ENCODE data around the gene PRR18. TPM values are rescaled to one million over a fixed set of nuclear protein-coding genes. Genes with fewer than 3 reads are reported as not detected.

Gene PRR18
- total and polyA plus RNA-seq, 4 donors: 0.29 to 2.8 (median 1.1) TPM

DNA sequence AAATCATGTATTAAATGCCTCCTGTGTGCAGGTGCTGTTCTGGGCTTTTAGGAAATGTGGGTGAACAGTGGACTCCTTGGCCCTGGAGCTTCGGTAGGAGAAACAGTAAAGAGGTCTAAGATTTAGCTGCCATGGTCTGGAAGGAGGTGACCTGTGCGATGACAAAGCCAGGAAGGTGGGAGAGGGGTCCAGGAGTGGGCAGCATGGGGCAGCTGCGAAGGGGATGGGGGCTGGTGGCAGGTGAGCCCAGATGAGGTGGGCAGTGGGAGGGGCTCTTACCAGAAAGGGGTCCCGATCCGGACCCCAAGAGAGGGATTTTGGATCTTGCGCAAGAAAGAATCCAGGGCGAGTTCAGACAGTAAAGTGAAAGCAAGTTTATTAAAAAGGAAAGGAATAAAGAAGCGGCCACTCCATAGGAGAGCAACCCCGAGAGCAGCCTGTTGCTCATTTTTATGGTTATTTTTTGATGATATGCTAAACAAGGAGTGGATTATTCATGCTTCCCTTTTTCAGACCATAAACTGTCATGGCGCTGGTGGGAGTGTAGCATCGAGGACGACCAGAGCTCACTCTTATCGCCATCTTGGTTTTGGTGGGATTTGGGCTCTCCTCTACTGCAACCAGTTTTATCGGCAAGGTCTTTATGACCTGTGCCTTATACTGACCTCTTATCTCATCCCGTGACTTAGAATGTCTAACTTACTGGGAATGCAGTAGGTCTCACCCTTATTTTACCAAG, 38.7 kb downstream of the PRR18 start:
- no peaks in the 10 kb centered on the region for H3K4me1 ChIP-seq (ENCODE audit: control insufficient read depth in 4 of 4, insufficient read depth in 4 of 4, low read length in 3 of 4)
- H3K27ac ChIP-seq (ENCODE audit: low read depth in 1 of 2, low read length in 2 of 2): no peak overlapping the region
- 84% methylated on average over 15 of the region's 15 CpGs for WGBS
- no peak for DNase-seq (ENCODE audit: low spot score)
- H3K9ac ChIP-seq (ENCODE audit: low read depth in 1 of 2, low read length in 2 of 2): no peak overlapping the region
- no peaks in the 10 kb centered on the region for H3K36me3 ChIP-seq (ENCODE audit: control insufficient read depth in 4 of 4, insufficient read depth in 3 of 4, low read depth in 1 of 4, low read length in 3 of 4)
- no peaks in the 10 kb centered on the region for H3K9me3 ChIP-seq (ENCODE audit: control insufficient read depth in 4 of 4, low read length in 3 of 4)
- no peak for TF ChIP-seq RXRA (IDR thresholded peaks at IDR 0.05)
- no peak for TF ChIP-seq SP1 (IDR thresholded peaks at IDR 0.05)
- TF ChIP-seq, protein P1, sequence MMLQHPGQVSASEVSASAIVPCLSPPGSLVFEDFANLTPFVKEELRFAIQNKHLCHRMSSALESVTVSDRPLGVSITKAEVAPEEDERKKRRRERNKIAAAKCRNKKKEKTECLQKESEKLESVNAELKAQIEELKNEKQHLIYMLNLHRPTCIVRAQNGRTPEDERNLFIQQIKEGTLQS (IDR thresholded peaks at IDR 0.05): no peak
- no peak for TF ChIP-seq NR2F2 (IDR thresholded peaks at IDR 0.05)
- H3K4me3 ChIP-seq (ENCODE audit: low read depth in 1 of 3, low read length in 3 of 3): no peak overlapping the region
- peaks cover 0 to 2% (median 0%) of the 10 kb centered on the region in 4 donors for H3K27me3 ChIP-seq (ENCODE audit: control insufficient read depth in 4 of 4, insufficient read depth in 4 of 4, low read length in 3 of 4)

DNA sequence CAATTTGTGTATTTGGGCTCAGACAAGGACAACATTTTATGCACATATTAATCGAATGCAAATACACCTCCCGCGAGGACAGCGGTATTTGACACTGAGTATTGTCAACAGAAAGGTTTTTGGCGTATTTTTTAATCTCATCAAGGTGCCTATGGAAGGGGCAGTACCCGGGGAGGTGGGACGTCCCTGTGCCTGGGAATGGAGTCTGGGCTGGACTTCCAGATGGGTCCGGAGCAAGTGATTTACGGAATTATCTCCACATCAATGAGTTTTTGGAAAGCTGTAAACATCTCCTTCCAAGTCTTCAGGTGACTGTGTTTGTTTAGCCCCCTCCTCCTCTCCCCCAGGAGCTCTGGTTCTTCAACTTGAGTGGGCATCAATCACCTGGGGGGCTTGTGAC, 39.8 kb downstream of the PRR18 start:
- Histone ChIP-seq H3K27ac (ENCODE audit: low read depth in 1 of 2, low read length in 2 of 2) (no peak overlapping the region), H3K4me1 (ENCODE audit: control insufficient read depth in 4 of 4, insufficient read depth in 4 of 4, low read length in 3 of 4) (no peaks in the 10 kb centered on the region), H3K4me3 (ENCODE audit: low read depth in 1 of 3, low read length in 3 of 3) (no peak overlapping the region), H3K27me3 (ENCODE audit: control insufficient read depth in 4 of 4, insufficient read depth in 4 of 4, low read length in 3 of 4) (peaks cover 0 to 2% (median 0%) of the 10 kb centered on the region in 4 donors), H3K9me3 (ENCODE audit: control insufficient read depth in 4 of 4, low read length in 3 of 4) (no peaks in the 10 kb centered on the region), H3K9ac (ENCODE audit: low read depth in 1 of 2, low read length in 2 of 2) (no peak overlapping the region), H3K36me3 (ENCODE audit: control insufficient read depth in 4 of 4, insufficient read depth in 3 of 4, low read depth in 1 of 4, low read length in 3 of 4) (no peaks in the 10 kb centered on the region)
- no peak for DNase-seq (ENCODE audit: low spot score)
- 25% methylated on average over 9 of the region's 9 CpGs for WGBS
- TF ChIP-seq NR2F2 (IDR thresholded peaks at IDR 0.05) (no peak), FOXA2 (IDR thresholded peaks at IDR 0.05) (no peak), RXRA (IDR thresholded peaks at IDR 0.05) (no peak), EGR1 (IDR thresholded peaks at IDR 0.05; ENCODE audit: low read depth in 2 of 2) (no peak), GABPA (IDR thresholded peaks at IDR 0.05 in 1 of 2, conservative IDR thresholded peaks at IDR 0.05 in 1 of 2) (no peak), HNF4A (conservative IDR thresholded peaks at IDR 0.05) (no peak), SP1 (IDR thresholded peaks at IDR 0.05) (no peak), FOXA1 (IDR thresholded peaks at IDR 0.05) (no peak), TAF1 (conservative IDR thresholded peaks at IDR 0.05) (no peak), RAD21 (IDR thresholded peaks at IDR 0.05) (no peak)
- TF ChIP-seq, protein P2, sequence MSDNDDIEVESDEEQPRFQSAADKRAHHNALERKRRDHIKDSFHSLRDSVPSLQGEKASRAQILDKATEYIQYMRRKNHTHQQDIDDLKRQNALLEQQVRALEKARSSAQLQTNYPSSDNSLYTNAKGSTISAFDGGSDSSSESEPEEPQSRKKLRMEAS (IDR thresholded peaks at IDR 0.05): no peak
- TF ChIP-seq, protein P3, sequence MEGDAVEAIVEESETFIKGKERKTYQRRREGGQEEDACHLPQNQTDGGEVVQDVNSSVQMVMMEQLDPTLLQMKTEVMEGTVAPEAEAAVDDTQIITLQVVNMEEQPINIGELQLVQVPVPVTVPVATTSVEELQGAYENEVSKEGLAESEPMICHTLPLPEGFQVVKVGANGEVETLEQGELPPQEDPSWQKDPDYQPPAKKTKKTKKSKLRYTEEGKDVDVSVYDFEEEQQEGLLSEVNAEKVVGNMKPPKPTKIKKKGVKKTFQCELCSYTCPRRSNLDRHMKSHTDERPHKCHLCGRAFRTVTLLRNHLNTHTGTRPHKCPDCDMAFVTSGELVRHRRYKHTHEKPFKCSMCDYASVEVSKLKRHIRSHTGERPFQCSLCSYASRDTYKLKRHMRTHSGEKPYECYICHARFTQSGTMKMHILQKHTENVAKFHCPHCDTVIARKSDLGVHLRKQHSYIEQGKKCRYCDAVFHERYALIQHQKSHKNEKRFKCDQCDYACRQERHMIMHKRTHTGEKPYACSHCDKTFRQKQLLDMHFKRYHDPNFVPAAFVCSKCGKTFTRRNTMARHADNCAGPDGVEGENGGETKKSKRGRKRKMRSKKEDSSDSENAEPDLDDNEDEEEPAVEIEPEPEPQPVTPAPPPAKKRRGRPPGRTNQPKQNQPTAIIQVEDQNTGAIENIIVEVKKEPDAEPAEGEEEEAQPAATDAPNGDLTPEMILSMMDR (IDR thresholded peaks at IDR 0.05; ENCODE audit: low read depth, low read length, missing input control): no peak
- TF ChIP-seq, protein P4, sequence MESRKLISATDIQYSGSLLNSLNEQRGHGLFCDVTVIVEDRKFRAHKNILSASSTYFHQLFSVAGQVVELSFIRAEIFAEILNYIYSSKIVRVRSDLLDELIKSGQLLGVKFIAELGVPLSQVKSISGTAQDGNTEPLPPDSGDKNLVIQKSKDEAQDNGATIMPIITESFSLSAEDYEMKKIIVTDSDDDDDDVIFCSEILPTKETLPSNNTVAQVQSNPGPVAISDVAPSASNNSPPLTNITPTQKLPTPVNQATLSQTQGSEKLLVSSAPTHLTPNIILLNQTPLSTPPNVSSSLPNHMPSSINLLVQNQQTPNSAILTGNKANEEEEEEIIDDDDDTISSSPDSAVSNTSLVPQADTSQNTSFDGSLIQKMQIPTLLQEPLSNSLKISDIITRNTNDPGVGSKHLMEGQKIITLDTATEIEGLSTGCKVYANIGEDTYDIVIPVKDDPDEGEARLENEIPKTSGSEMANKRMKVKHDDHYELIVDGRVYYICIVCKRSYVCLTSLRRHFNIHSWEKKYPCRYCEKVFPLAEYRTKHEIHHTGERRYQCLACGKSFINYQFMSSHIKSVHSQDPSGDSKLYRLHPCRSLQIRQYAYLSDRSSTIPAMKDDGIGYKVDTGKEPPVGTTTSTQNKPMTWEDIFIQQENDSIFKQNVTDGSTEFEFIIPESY (IDR thresholded peaks at IDR 0.05): no peak
